ENCODE measurements around the gene CHP1.
"Not testable (repeated sequence)": the region's sequence is repeated elsewhere in the genome, so short reads cannot be mapped to it uniquely, and the experiment has no call there.

The CHP1 gene

DNA sequence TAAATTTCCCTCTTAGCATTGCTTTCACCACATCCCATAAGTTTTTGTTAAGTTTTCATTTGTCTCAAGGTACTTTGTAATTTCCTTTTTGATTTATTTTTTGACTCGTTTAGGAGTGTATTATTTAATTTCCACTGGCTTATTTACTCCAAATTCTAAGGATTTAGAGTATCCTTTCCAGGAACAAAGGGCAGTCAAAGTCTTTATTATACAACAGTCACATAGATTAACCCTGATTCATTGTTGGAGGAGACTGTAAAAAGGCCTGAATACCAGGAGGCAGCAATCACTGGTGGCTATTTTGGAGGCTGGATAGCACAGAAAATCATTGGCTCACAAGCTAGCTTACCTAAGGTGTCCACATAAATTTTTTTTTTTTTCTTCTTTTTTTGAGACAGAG is 61.5 kb downstream of the CHP1 start:
- H3K4me3 ChIP-seq (ENCODE audit: low read length in 2 of 2) = no peak overlapping the region
- peaks cover 8% of the 10 kb centered on the region for H3K4me1 ChIP-seq (ENCODE audit: control insufficient read depth, insufficient read depth, low read length)
- H3K27ac ChIP-seq (ENCODE audit: low read length) = no peak overlapping the region
- no peak overlapping the region for H3K9ac ChIP-seq (ENCODE audit: low read length in 2 of 2)
- no peaks in the 10 kb centered on the region for H3K9me3 ChIP-seq (ENCODE audit: control insufficient read depth in 2 of 2, low read length in 2 of 2)
- H3K27me3 ChIP-seq (ENCODE audit: control insufficient read depth in 1 of 2, insufficient read depth in 2 of 2, low read length in 2 of 2) = no peaks in the 10 kb centered on the region
- peaks cover 10 to 11% of the 10 kb centered on the region in 2 donors for H3K36me3 ChIP-seq (ENCODE audit: control insufficient read depth in 2 of 2, insufficient read depth in 2 of 2, low read length in 2 of 2)

DNA sequence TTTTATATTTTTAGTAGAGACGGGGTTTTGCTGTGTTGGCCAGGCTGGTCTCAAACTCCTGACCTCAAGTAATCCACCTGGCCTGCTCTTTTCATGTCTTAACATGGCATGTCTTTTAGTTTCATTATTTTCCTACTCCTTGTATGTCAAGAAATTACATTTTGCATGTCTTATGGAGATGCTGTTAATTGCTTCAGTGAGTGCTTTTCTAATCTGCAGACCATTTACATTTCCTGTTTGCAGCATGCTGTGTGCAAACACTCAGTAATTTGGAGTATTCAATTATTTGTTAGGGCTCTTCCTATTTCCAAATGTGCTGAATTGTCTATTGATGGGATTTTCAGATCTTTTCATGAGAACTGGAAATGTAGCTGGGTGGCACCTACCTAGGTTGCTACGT is 70.1 kb downstream of the CHP1 start:
- not testable (repeated sequence) for H3K4me1 ChIP-seq (ENCODE audit: control insufficient read depth, insufficient read depth, low read length); H3K36me3 ChIP-seq (ENCODE audit: control insufficient read depth in 2 of 2, insufficient read depth in 2 of 2, low read length in 2 of 2); H3K27ac ChIP-seq (ENCODE audit: low read length); H3K9me3 ChIP-seq (ENCODE audit: control insufficient read depth in 2 of 2, low read length in 2 of 2); H3K9ac ChIP-seq (ENCODE audit: low read length in 2 of 2); H3K27me3 ChIP-seq (ENCODE audit: control insufficient read depth in 1 of 2, insufficient read depth in 2 of 2, low read length in 2 of 2); H3K4me3 ChIP-seq (ENCODE audit: low read length in 2 of 2)

DNA sequence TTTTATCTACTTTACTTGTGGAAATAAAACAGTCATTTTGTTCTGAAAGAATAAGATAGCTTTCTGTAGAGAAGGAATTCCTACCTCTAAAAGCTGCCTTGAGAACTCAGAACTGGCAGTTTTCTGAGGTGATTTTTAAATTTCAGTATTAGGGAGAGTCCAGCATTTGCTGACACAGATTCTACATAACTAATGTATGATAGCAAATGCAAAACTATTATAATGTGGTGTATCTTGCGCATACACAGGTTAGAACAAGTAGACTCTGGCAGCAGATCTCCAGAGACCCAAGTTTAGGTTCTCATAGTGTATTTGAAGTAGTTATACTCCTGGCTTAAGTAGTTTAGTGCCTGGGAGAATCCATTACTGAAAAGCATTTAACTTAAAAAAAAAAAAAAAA is 70.5 kb downstream of the CHP1 start:
- Histone ChIP-seq H3K27me3 (ENCODE audit: control insufficient read depth in 1 of 2, insufficient read depth in 2 of 2, low read length in 2 of 2) (no peaks in the 10 kb centered on the region), H3K27ac (ENCODE audit: low read length) (no peak overlapping the region), H3K4me1 (ENCODE audit: control insufficient read depth, insufficient read depth, low read length) (no peaks in the 10 kb centered on the region), H3K4me3 (ENCODE audit: low read length in 2 of 2) (no peak overlapping the region), H3K9ac (ENCODE audit: low read length in 2 of 2) (no peak overlapping the region), H3K9me3 (ENCODE audit: control insufficient read depth in 2 of 2, low read length in 2 of 2) (no peaks in the 10 kb centered on the region), H3K36me3 (ENCODE audit: control insufficient read depth in 2 of 2, insufficient read depth in 2 of 2, low read length in 2 of 2) (peaks cover 2 to 6% of the 10 kb centered on the region in 2 donors)

DNA sequence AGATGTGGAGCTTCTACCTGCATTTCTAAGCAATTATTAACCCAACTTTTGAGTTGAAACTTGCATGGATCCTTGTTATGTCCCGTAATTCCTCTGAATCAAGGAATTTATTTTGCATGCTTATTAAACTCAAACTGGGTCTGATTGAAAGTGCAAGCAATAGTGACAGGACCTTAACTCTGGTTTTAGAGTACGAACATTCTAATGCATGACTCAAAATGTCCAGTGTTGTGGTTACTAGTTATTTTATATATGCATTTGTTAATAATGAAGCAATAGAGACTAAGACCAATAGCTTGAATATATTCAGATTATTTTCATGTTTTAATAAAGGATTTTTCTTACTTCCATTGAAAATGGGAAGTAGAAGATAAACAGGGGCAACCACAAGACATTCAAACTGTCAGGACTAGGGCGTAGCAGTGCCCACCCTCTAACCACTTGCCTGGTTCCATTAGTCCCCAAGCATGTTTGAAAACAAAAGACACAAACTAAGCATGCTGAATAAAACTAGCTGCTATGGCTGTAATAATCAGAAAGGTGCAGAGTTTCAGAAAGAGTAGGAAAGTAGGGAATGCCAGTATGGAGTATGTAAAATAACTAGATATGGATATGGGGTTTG is 73.2 kb downstream of the CHP1 start:
- Histone ChIP-seq H3K9ac (ENCODE audit: low read length in 2 of 2) (no peak overlapping the region), H3K27ac (ENCODE audit: low read length) (no peak overlapping the region), H3K4me3 (ENCODE audit: low read length in 2 of 2) (no peak overlapping the region), H3K36me3 (ENCODE audit: control insufficient read depth in 2 of 2, insufficient read depth in 2 of 2, low read length in 2 of 2) (peaks cover 0 to 4% of the 10 kb centered on the region in 2 donors), H3K9me3 (ENCODE audit: control insufficient read depth in 2 of 2, low read length in 2 of 2) (no peaks in the 10 kb centered on the region), H3K4me1 (ENCODE audit: control insufficient read depth, insufficient read depth, low read length) (no peaks in the 10 kb centered on the region), H3K27me3 (ENCODE audit: control insufficient read depth in 1 of 2, insufficient read depth in 2 of 2, low read length in 2 of 2) (no peaks in the 10 kb centered on the region)

DNA sequence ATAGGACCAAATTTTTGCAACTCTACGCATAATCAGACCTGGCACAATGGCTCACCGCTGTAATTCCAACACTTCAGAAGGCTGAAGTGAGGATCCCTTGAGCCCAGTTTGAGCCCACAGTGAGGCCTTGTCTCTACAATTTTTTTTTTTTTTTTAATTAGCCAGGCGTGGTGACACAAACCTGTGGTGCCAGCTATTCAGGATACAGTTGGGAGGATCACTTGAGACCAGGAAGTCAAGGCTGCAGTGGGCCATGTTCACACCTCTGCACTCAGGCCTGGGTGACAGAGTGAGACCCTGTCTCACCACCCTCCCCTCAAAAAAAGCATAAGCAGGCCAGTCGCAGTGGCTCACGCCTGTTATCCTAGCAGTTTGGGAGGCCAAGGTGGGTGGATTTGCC is 76.6 kb downstream of the CHP1 start:
- Histone ChIP-seq H3K4me1 (ENCODE audit: control insufficient read depth, insufficient read depth, low read length) (no peaks in the 10 kb centered on the region), H3K36me3 (ENCODE audit: control insufficient read depth in 2 of 2, insufficient read depth in 2 of 2, low read length in 2 of 2) (no peaks in the 10 kb centered on the region), H3K4me3 (ENCODE audit: low read length in 2 of 2) (no peak overlapping the region), H3K27me3 (ENCODE audit: control insufficient read depth in 1 of 2, insufficient read depth in 2 of 2, low read length in 2 of 2) (no peaks in the 10 kb centered on the region), H3K9me3 (ENCODE audit: control insufficient read depth in 2 of 2, low read length in 2 of 2) (no peaks in the 10 kb centered on the region), H3K27ac (ENCODE audit: low read length) (no peak overlapping the region), H3K9ac (ENCODE audit: low read length in 2 of 2) (no peak overlapping the region)

DNA sequence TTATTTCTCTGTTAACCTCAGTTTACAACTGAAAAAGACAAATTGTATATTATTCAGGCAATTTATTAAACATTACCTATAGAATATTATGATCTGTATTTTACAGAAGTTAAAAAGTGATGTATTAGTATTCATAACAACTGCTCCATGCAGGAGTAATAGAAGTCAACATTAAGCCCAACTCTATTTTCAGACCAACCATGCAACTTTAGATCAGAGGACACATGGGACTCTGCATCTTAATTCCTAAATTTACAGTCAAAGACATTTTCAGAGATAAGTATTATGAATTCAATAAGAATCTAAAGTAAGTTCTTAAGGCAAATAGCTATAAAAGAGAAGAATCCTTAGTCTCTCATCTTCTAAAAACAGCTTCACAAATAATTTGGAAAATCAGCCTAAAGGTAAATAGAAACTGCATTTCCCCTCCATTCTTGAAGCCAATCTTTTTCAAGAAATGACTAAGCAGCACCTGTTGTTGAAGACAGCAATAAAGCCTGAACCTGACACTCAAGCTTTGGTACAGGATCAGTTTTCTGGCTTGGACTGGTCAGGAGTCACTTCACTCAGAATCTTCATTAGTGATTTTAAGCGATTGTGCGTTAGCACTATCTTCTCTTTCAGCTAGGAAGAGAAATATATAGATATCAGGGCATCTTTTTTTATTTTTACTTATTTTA is 78.3 kb downstream of the CHP1 start:
- no peaks in the 10 kb centered on the region for H3K4me1 ChIP-seq (ENCODE audit: control insufficient read depth, insufficient read depth, low read length)
- H3K27ac ChIP-seq (ENCODE audit: low read length) = no peak overlapping the region
- no peaks in the 10 kb centered on the region for H3K36me3 ChIP-seq (ENCODE audit: control insufficient read depth in 2 of 2, insufficient read depth in 2 of 2, low read length in 2 of 2)
- no peaks in the 10 kb centered on the region for H3K27me3 ChIP-seq (ENCODE audit: control insufficient read depth in 1 of 2, insufficient read depth in 2 of 2, low read length in 2 of 2)
- H3K9ac ChIP-seq (ENCODE audit: low read length in 2 of 2) = no peak overlapping the region
- no peak overlapping the region for H3K4me3 ChIP-seq (ENCODE audit: low read length in 2 of 2)
- no peaks in the 10 kb centered on the region for H3K9me3 ChIP-seq (ENCODE audit: control insufficient read depth in 2 of 2, low read length in 2 of 2)

DNA sequence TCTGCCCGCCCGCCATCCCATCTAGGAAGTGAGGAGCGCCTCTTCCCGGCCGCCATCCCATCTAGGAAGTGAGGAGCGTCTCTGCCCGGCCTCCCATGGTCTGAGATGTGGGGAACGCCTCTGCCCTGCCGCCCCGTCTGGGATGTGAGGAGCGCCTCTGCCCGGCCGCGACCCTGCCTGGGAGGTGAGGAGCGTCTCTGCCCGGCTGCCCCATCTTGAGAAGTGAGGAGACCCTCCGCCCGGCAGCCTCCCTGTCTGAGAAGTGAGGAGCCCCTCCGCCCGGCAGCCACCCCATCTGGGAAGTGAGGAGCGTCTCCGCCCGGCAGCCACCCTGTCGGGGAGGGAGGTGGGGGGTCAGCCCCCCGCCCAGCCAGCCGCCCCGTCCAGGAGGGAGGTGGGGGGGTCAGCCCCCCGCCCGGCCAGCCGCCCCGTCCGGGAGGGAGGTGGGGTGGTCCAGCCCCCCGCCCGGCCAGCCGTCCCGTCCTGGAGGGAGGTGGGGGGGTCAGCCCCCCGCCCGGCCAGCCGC is 89.8 kb downstream of the CHP1 start:
- H3K9me3 ChIP-seq (ENCODE audit: control insufficient read depth in 2 of 2, low read length in 2 of 2); H3K36me3 ChIP-seq (ENCODE audit: control insufficient read depth in 2 of 2, insufficient read depth in 2 of 2, low read length in 2 of 2); H3K4me1 ChIP-seq (ENCODE audit: control insufficient read depth, insufficient read depth, low read length); H3K27me3 ChIP-seq (ENCODE audit: control insufficient read depth in 1 of 2, insufficient read depth in 2 of 2, low read length in 2 of 2); H3K4me3 ChIP-seq (ENCODE audit: low read length in 2 of 2); H3K27ac ChIP-seq (ENCODE audit: low read length); H3K9ac ChIP-seq (ENCODE audit: low read length in 2 of 2): not testable (repeated sequence)

DNA sequence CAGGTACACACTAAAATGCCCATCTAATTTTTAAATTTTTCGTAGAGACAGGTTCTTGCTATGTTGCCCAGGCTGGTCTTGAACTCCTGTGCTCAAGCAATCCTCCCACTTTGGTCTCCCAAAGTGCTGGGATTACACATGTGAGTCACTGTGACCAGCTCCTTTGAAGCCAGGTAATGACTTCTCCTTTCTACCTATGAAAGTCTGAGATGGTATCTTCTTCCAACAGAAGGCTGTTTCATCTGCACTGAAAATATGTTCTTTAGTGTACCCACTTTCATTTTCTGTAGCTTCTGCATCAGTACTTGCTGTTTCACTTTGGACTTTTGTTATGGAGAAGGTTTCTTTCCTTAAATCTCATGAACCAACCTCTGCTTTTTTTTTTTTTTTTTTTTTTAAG is 92.5 kb downstream of the CHP1 start:
- no peaks in the 10 kb centered on the region for H3K27me3 ChIP-seq (ENCODE audit: control insufficient read depth in 1 of 2, insufficient read depth in 2 of 2, low read length in 2 of 2)
- no peaks in the 10 kb centered on the region for H3K4me1 ChIP-seq (ENCODE audit: control insufficient read depth, insufficient read depth, low read length)
- no peak overlapping the region for H3K4me3 ChIP-seq (ENCODE audit: low read length in 2 of 2)
- no peak overlapping the region for H3K9ac ChIP-seq (ENCODE audit: low read length in 2 of 2)
- H3K27ac ChIP-seq (ENCODE audit: low read length) = no peak overlapping the region
- no peaks in the 10 kb centered on the region for H3K36me3 ChIP-seq (ENCODE audit: control insufficient read depth in 2 of 2, insufficient read depth in 2 of 2, low read length in 2 of 2)
- H3K9me3 ChIP-seq (ENCODE audit: control insufficient read depth in 2 of 2, low read length in 2 of 2) = no peaks in the 10 kb centered on the region

DNA sequence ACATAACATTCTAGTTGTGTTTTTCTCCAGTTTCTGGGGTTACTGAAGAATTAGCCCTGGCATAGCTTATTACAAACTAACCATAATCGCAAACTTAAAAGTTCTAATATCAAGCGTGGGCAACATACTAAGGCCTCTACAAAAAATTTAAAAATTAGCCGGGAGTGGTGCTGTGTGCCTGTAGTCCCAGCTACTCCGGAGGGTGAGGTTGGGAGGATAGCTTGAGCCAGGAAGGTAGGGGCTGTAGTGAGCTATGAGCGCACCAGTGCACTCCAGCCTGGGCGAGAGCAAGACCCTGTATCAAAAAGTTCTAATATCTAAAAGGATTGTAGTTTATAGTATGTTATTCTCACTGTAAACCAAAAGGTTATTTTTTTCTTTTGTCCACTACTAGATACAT is 100.2 kb downstream of the CHP1 start:
- peaks cover 10% of the 10 kb centered on the region for H3K4me1 ChIP-seq (ENCODE audit: control insufficient read depth, insufficient read depth, low read length)
- H3K27ac ChIP-seq (ENCODE audit: low read length) = no peak overlapping the region
- H3K4me3 ChIP-seq (ENCODE audit: low read length in 2 of 2) = no peak overlapping the region
- H3K36me3 ChIP-seq (ENCODE audit: control insufficient read depth in 2 of 2, insufficient read depth in 2 of 2, low read length in 2 of 2) = no peaks in the 10 kb centered on the region
- no peak overlapping the region for H3K9ac ChIP-seq (ENCODE audit: low read length in 2 of 2)
- H3K9me3 ChIP-seq (ENCODE audit: control insufficient read depth in 2 of 2, low read length in 2 of 2) = no peaks in the 10 kb centered on the region
- no peaks in the 10 kb centered on the region for H3K27me3 ChIP-seq (ENCODE audit: control insufficient read depth in 1 of 2, insufficient read depth in 2 of 2, low read length in 2 of 2)
